ENCODE measurements around the gene CDKN2A. TPM values are rescaled to one million over a fixed set of nuclear protein-coding genes. Genes with fewer than 3 reads are reported as not detected.
A peak's percentile ranks its signal among the peaks of the same experiment; 100 is the strongest.

Gene CDKN2A
- polyA plus RNA-seq, 4 donors, result 0.30 to 2.7 (median 1.9) TPM; not detected in 1

GRCh38 chr9:21935631-21936030, 58.6 kb downstream of the CDKN2A start:
- H3K9me3 ChIP-seq (ENCODE audit: control insufficient read depth in 2 of 2, insufficient read depth in 1 of 2, low read depth in 1 of 2, low read length in 1 of 2), result peaks cover 0 to 4% of the 10 kb centered on the region in 2 donors
- WGBS, 3 donors, result 73 to 77% (median 76%) methylated on average over 1 of the region's 1 CpG
- no peaks in the 10 kb centered on the region for H3K27me3 ChIP-seq (ENCODE audit: control insufficient read depth in 3 of 3, insufficient read depth in 3 of 3, low read length in 3 of 3)
- DNase-seq (no peak), FAIRE-seq (no peak)
- H3K4me1 ChIP-seq (ENCODE audit: control insufficient read depth in 3 of 3, insufficient read depth in 2 of 3, low read depth in 1 of 3, low read length in 2 of 3), result no peaks in the 10 kb centered on the region
- no peak overlapping the region for H3K4me3 ChIP-seq (ENCODE audit: low read depth in 1 of 3, low read length in 3 of 3)
- H3K27ac ChIP-seq (ENCODE audit: low read depth in 1 of 3, low read length in 2 of 3), result no peak overlapping the region
- H3K36me3 ChIP-seq (ENCODE audit: control insufficient read depth in 3 of 3, insufficient read depth in 2 of 3, low read depth in 1 of 3, low read length in 3 of 3), result no peaks in the 10 kb centered on the region

GRCh38 chr9:21933865-21934264, 60.3 kb downstream of the CDKN2A start:
- Histone ChIP-seq H3K9me3 (ENCODE audit: control insufficient read depth in 2 of 2, insufficient read depth in 1 of 2, low read depth in 1 of 2, low read length in 1 of 2) (peaks cover 0 to 4% of the 10 kb centered on the region in 2 donors), H3K36me3 (ENCODE audit: control insufficient read depth in 3 of 3, insufficient read depth in 2 of 3, low read depth in 1 of 3, low read length in 3 of 3) (no peaks in the 10 kb centered on the region), H3K4me1 (ENCODE audit: control insufficient read depth in 3 of 3, insufficient read depth in 2 of 3, low read depth in 1 of 3, low read length in 2 of 3) (no peaks in the 10 kb centered on the region), H3K4me3 (ENCODE audit: low read depth in 1 of 3, low read length in 3 of 3) (no peak overlapping the region), H3K27me3 (ENCODE audit: control insufficient read depth in 3 of 3, insufficient read depth in 3 of 3, low read length in 3 of 3) (no peaks in the 10 kb centered on the region), H3K27ac (ENCODE audit: low read depth in 1 of 3, low read length in 2 of 3) (no peak overlapping the region)
- DNase-seq (no peak), FAIRE-seq (no peak)
- WGBS, 3 donors, result 92 to 99% (median 93%) methylated on average over 2 of the region's 2 CpGs

GRCh38 chr9:21933281-21933680, 60.9 kb downstream of the CDKN2A start:
- FAIRE-seq (no peak), DNase-seq (peak in 1 of 2 donors; percentile 30)
- no peak overlapping the region for H3K4me3 ChIP-seq (ENCODE audit: low read depth in 1 of 3, low read length in 3 of 3)
- H3K4me1 ChIP-seq (ENCODE audit: control insufficient read depth in 3 of 3, insufficient read depth in 2 of 3, low read depth in 1 of 3, low read length in 2 of 3), result no peaks in the 10 kb centered on the region
- peaks cover 0 to 4% of the 10 kb centered on the region in 2 donors for H3K9me3 ChIP-seq (ENCODE audit: control insufficient read depth in 2 of 2, insufficient read depth in 1 of 2, low read depth in 1 of 2, low read length in 1 of 2)
- no peaks in the 10 kb centered on the region for H3K27me3 ChIP-seq (ENCODE audit: control insufficient read depth in 3 of 3, insufficient read depth in 3 of 3, low read length in 3 of 3)
- H3K27ac ChIP-seq (ENCODE audit: low read depth in 1 of 3, low read length in 2 of 3), result no peak overlapping the region
- H3K36me3 ChIP-seq (ENCODE audit: control insufficient read depth in 3 of 3, insufficient read depth in 2 of 3, low read depth in 1 of 3, low read length in 3 of 3), result no peaks in the 10 kb centered on the region

- H3K4me1 ChIP-seq (ENCODE audit: control insufficient read depth in 3 of 3, insufficient read depth in 2 of 3, low read depth in 1 of 3, low read length in 2 of 3), result no peaks in the 10 kb centered on the region
- FAIRE-seq (no peak), DNase-seq (no peak)
- H3K9me3 ChIP-seq (ENCODE audit: control insufficient read depth in 2 of 2, insufficient read depth in 1 of 2, low read depth in 1 of 2, low read length in 1 of 2), result peaks cover 0 to 4% of the 10 kb centered on the region in 2 donors
- no peak overlapping the region for H3K27ac ChIP-seq (ENCODE audit: low read depth in 1 of 3, low read length in 2 of 3)
- 73 to 88% (median 80%) methylated on average over 1 of the region's 1 CpG for WGBS, 3 donors
- H3K36me3 ChIP-seq (ENCODE audit: control insufficient read depth in 3 of 3, insufficient read depth in 2 of 3, low read depth in 1 of 3, low read length in 3 of 3), result no peaks in the 10 kb centered on the region
- no peak overlapping the region for H3K4me3 ChIP-seq (ENCODE audit: low read depth in 1 of 3, low read length in 3 of 3)
- no peaks in the 10 kb centered on the region for H3K27me3 ChIP-seq (ENCODE audit: control insufficient read depth in 3 of 3, insufficient read depth in 3 of 3, low read length in 3 of 3)
Measured at GRCh38 chr9:21931428-21931827, 62.8 kb downstream of the CDKN2A start.

GRCh38 chr9:21927752-21928151, 66.4 kb downstream of the CDKN2A start:
- no peaks in the 10 kb centered on the region for H3K36me3 ChIP-seq (ENCODE audit: control insufficient read depth in 3 of 3, insufficient read depth in 2 of 3, low read depth in 1 of 3, low read length in 3 of 3)
- H3K9me3 ChIP-seq (ENCODE audit: control insufficient read depth in 2 of 2, insufficient read depth in 1 of 2, low read depth in 1 of 2, low read length in 1 of 2), result peaks cover 0 to 4% of the 10 kb centered on the region in 2 donors
- no peak for FAIRE-seq
- no peaks in the 10 kb centered on the region for H3K27me3 ChIP-seq (ENCODE audit: control insufficient read depth in 3 of 3, insufficient read depth in 3 of 3, low read length in 3 of 3)
- no peaks in the 10 kb centered on the region for H3K4me1 ChIP-seq (ENCODE audit: control insufficient read depth in 3 of 3, insufficient read depth in 2 of 3, low read depth in 1 of 3, low read length in 2 of 3)
- no peak overlapping the region for H3K4me3 ChIP-seq (ENCODE audit: low read depth in 1 of 3, low read length in 3 of 3)
- DNase-seq, result no peak
- no peak overlapping the region for H3K27ac ChIP-seq (ENCODE audit: low read depth in 1 of 3, low read length in 2 of 3)

GRCh38 chr9:21923694-21924093, 70.5 kb downstream of the CDKN2A start:
- H3K36me3 ChIP-seq (ENCODE audit: control insufficient read depth in 3 of 3, insufficient read depth in 2 of 3, low read depth in 1 of 3, low read length in 3 of 3), result no peaks in the 10 kb centered on the region
- no peak for FAIRE-seq
- WGBS, 3 donors, result 96 to 99% (median 97%) methylated on average over 1 of the region's 1 CpG

GRCh38 chr9:21919377-21920362, 74.5 kb downstream of the CDKN2A start:
- peak overlapping the region in 2 of 3 donors; percentile 15 to 38 for H3K27ac ChIP-seq (ENCODE audit: low read depth in 1 of 3, low read length in 2 of 3)
- 2 to 9% (median 4%) methylated on average over 4 of the region's 4 CpGs for WGBS, 3 donors
- no peak for FAIRE-seq

More at GRCh38 chr9:21923694-21924093, 70.5 kb downstream of the CDKN2A start:
- no peak overlapping the region for H3K27ac ChIP-seq (ENCODE audit: low read depth in 1 of 3, low read length in 2 of 3)
- no peaks in the 10 kb centered on the region for H3K9me3 ChIP-seq (ENCODE audit: control insufficient read depth in 2 of 2, insufficient read depth in 1 of 2, low read depth in 1 of 2, low read length in 1 of 2)
- no peak overlapping the region for H3K4me3 ChIP-seq (ENCODE audit: low read depth in 1 of 3, low read length in 3 of 3)
- DNase-seq, result peak in 1 of 2 donors; percentile 27
- H3K27me3 ChIP-seq (ENCODE audit: control insufficient read depth in 3 of 3, insufficient read depth in 3 of 3, low read length in 3 of 3), result no peaks in the 10 kb centered on the region
- H3K4me1 ChIP-seq (ENCODE audit: control insufficient read depth in 3 of 3, insufficient read depth in 2 of 3, low read depth in 1 of 3, low read length in 2 of 3), result peaks cover 0 to 2% (median 0%) of the 10 kb centered on the region in 3 donors

More at GRCh38 chr9:21919377-21920362, 74.5 kb downstream of the CDKN2A start:
- Histone ChIP-seq H3K4me1 (ENCODE audit: control insufficient read depth in 3 of 3, insufficient read depth in 2 of 3, low read depth in 1 of 3, low read length in 2 of 3) (peaks cover 0 to 2% (median 0%) of the 10 kb centered on the region in 3 donors), H3K4me3 (ENCODE audit: low read depth in 1 of 3, low read length in 3 of 3) (no peak overlapping the region), H3K36me3 (ENCODE audit: control insufficient read depth in 3 of 3, insufficient read depth in 2 of 3, low read depth in 1 of 3, low read length in 3 of 3) (no peaks in the 10 kb centered on the region), H3K27me3 (ENCODE audit: control insufficient read depth in 3 of 3, insufficient read depth in 3 of 3, low read length in 3 of 3) (no peaks in the 10 kb centered on the region), H3K9me3 (ENCODE audit: control insufficient read depth in 2 of 2, insufficient read depth in 1 of 2, low read depth in 1 of 2, low read length in 1 of 2) (peaks cover 0 to 8% of the 10 kb centered on the region in 2 donors)
- DNase-seq, result peak; percentile 74 to 77
